Endodermal cell (in vitro differentiated cells): ENCODE measurements around the gene TLR2. TPM values are rescaled to one million over a fixed set of nuclear protein-coding genes. Genes with fewer than 3 reads are reported as not detected.

ENCODE experiments used
- DNase-seq: peaks from one replicate; pipeline ENCODE4 v3.0.0-alpha.2; 2017
- H3K27ac ChIP-seq: 2 replicates; pipeline ENCODE4 v1.5.1; 2013; ENCODE audit warnings: mild to moderate bottlenecking, low read depth, low read length, moderate library complexity
- H3K27me3 ChIP-seq: 2 replicates; pipeline ENCODE4 v1.6.1; 2013; ENCODE audit warnings: mild to moderate bottlenecking, low read length, moderate library complexity; ENCODE audit not compliant: insufficient read depth, control insufficient read depth, poor library complexity, severe bottlenecking
- H3K36me3 ChIP-seq: 2 replicates; pipeline ENCODE4 v1.7.0; 2013; ENCODE audit warnings: mild to moderate bottlenecking, low read length, moderate library complexity; ENCODE audit not compliant: control insufficient read depth, insufficient read depth
- H3K4me1 ChIP-seq: one replicate; pipeline ENCODE4 v1.7.0; 2013; ENCODE audit warnings: low read length; ENCODE audit not compliant: control insufficient read depth, insufficient read depth
- H3K4me3 ChIP-seq: 2 replicates; pipeline ENCODE4 v1.5.1; 2013; ENCODE audit warnings: mild to moderate bottlenecking, low read length, moderate library complexity
- H3K9ac ChIP-seq: 2 replicates; pipeline ENCODE4 v1.6.1; 2013; ENCODE audit warnings: mild to moderate bottlenecking, low read length, moderate library complexity; ENCODE audit not compliant: poor library complexity, severe bottlenecking; ENCODE audit errors: extremely low read depth
- H3K9me3 ChIP-seq: 2 replicates; pipeline ENCODE4 v1.6.1; 2013; ENCODE audit warnings: mild to moderate bottlenecking, low read length, moderate library complexity; ENCODE audit not compliant: control insufficient read depth
- H3K27ac Mint-ChIP-seq: 2 replicates; pipeline ENCODE4 v1.8.0; 2020; ENCODE audit warnings: mixed read lengths
- H3K27me3 Mint-ChIP-seq: 2 replicates; pipeline ENCODE4 v1.8.0; 2021; ENCODE audit warnings: mild to moderate bottlenecking, mixed read lengths; ENCODE audit not compliant: insufficient read depth
- H3K36me3 Mint-ChIP-seq: 2 replicates; pipeline ENCODE4 v1.8.0; 2020; ENCODE audit warnings: low read depth, mixed read lengths
- H3K4me1 Mint-ChIP-seq: 2 replicates; pipeline ENCODE4 v1.8.0; 2020; ENCODE audit warnings: mixed read lengths
- H3K4me3 Mint-ChIP-seq: 2 replicates; pipeline ENCODE4 v1.8.0; 2020; ENCODE audit warnings: mild to moderate bottlenecking, moderate library complexity, mixed read lengths
- H3K9me3 Mint-ChIP-seq: 2 replicates; pipeline ENCODE4 v1.8.0; 2020; ENCODE audit warnings: mild to moderate bottlenecking, mixed read lengths
- WGBS, 2 experiments: methylation state at CpG; one replicate each; pipeline versions ENCODE4 v1.1.5 to v1.1.7; 2013; ENCODE audit warnings: missing lambda C conversion rate in 2 of 2, mixed read lengths in 1 of 2; ENCODE audit not compliant: insufficient coverage in 1 of 2, insufficient read length in 1 of 2; 5-methylcytosine and 5-hydroxymethylcytosine counted together
- total RNA-seq, 2 donors: library from RNA; stranded (reverse); fragmentation: NEBNext Ultra II Directional in 1 of 2; extraction: Animal tissue kit (Norgen Biotek cat#: 25700) in 1 of 2; gene quantifications; 2 replicates in 1 of 2; 3 replicates in 1 of 2; pipeline ENCODE4 v1.2.1, GENCODE V29; 2021
- TF ChIP-seq, protein P1 (sequence below): fragments of 200-600 bp; sonication (generic); conservative IDR thresholded peaks from 2 replicates; pipeline ENCODE4 v1.5.0; 2021; ENCODE audit warnings: antibody characterized with exemption, mild to moderate bottlenecking

TLR2 gene
- total RNA-seq, 2 donors from 2014 or later, result 0.53 to 0.89 TPM

DNA sequence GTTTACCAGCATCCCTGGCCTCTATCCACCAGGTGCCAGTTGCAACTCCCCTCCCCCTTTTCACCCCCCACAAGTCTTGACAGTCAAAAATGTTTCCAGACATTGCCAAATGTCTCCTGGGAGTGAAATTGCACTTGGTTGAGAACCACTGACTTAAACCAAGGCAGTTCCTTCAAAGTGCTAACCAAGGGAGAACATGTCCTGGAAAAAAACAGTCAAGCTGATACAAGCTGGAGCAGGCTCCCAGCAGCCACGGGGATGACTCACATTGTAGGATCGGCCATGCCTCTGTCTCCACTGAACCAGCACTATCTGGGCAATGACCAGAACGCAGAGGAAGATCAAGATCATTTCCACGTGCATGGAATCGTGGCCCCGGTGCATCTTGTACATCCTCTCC lies 64.3 kb downstream of the TLR2 start:
- H3K4me1 ChIP-seq, result no peaks in the 10 kb centered on the region
- Mint-ChIP-seq H3K4me1 (no peaks in the 10 kb centered on the region), H3K27ac (no peak overlapping the region), H3K27me3 (no peaks in the 10 kb centered on the region), H3K9me3 (no peaks in the 10 kb centered on the region), H3K4me3 (no peak overlapping the region), H3K36me3 (no peaks in the 10 kb centered on the region)
- WGBS, 2 experiments, result 78 to 90% methylated on average over 6 of the region's 6 CpGs
- no peaks in the 10 kb centered on the region for H3K9me3 ChIP-seq
- no peaks in the 10 kb centered on the region for H3K36me3 ChIP-seq
- H3K27ac ChIP-seq, result no peak overlapping the region
- DNase-seq, result peak; percentile 34
- no peaks in the 10 kb centered on the region for H3K27me3 ChIP-seq
- TF ChIP-seq, protein P1, sequence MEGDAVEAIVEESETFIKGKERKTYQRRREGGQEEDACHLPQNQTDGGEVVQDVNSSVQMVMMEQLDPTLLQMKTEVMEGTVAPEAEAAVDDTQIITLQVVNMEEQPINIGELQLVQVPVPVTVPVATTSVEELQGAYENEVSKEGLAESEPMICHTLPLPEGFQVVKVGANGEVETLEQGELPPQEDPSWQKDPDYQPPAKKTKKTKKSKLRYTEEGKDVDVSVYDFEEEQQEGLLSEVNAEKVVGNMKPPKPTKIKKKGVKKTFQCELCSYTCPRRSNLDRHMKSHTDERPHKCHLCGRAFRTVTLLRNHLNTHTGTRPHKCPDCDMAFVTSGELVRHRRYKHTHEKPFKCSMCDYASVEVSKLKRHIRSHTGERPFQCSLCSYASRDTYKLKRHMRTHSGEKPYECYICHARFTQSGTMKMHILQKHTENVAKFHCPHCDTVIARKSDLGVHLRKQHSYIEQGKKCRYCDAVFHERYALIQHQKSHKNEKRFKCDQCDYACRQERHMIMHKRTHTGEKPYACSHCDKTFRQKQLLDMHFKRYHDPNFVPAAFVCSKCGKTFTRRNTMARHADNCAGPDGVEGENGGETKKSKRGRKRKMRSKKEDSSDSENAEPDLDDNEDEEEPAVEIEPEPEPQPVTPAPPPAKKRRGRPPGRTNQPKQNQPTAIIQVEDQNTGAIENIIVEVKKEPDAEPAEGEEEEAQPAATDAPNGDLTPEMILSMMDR, result no peak
- H3K4me3 ChIP-seq, result no peak overlapping the region
- no peak overlapping the region for H3K9ac ChIP-seq

DNA sequence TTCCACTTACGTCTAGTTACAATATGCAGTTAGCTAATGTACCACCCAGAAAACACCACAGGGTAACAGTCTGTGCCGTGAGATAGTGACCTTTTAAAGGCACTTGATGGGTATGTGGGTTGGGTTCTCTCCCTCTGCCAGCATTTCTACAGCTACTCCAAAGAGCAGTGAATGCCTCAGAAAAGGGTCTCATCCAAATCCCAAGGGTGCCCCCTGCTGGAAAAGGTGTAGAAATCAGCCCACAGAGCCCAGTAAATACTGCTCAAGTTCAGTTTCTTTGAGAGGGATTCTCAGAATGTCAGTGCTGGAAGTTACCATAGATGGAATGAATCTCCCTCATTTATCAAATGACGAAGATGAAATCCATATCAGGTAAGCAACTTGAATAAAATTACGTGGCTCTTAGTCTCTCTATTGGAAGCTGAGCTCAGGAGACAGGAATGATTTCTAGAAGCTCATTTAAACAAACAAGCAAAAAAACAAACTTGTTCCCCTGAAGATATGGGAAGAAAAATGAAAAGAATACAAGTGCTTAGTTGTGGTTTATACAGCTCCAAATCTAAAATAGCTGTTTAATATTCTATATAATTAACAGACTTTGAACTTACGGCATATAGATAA lies 66.2 kb downstream of the TLR2 start:
- WGBS, 2 experiments, result 27 to 29% methylated on average over 2 to 4 of the region's 5 CpGs
- no peaks in the 10 kb centered on the region for H3K27me3 ChIP-seq
- no peak overlapping the region for H3K27ac ChIP-seq
- Mint-ChIP-seq H3K27me3 (no peaks in the 10 kb centered on the region), H3K9me3 (peaks cover 4% of the 10 kb centered on the region), H3K36me3 (no peaks in the 10 kb centered on the region), H3K27ac (no peak overlapping the region), H3K4me1 (no peaks in the 10 kb centered on the region), H3K4me3 (no peak overlapping the region)
- H3K4me3 ChIP-seq, result no peak overlapping the region
- H3K9me3 ChIP-seq, result no peaks in the 10 kb centered on the region
- H3K36me3 ChIP-seq, result no peaks in the 10 kb centered on the region
- DNase-seq, result peak; percentile 91
- H3K4me1 ChIP-seq, result no peaks in the 10 kb centered on the region
- TF ChIP-seq, protein P1, result peak; percentile 88
- H3K9ac ChIP-seq, result no peak overlapping the region

DNA sequence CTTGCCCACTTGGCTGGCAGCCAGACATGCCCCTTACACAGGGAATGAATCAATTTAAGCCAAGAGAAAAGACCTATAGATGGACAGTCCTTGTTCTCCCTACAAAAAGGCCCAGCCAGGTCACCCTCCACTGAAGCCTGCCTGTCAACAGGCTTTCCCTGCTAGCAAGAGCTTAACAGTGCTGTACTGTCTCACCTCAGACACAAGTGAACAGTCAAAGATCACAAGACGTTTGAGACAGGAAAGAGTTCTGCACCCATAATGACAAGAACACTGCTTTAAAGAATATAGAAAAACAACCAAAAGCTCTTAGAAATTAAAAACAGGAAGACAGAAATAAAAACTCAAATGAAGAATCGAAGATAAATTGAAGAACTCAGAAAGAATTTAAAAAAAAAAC lies 71.1 kb downstream of the TLR2 start:
- Mint-ChIP-seq H3K36me3 (no peaks in the 10 kb centered on the region), H3K4me1 (peaks cover 20% of the 10 kb centered on the region), H3K4me3 (no peak overlapping the region), H3K27ac (no peak overlapping the region), H3K9me3 (peaks cover 4% of the 10 kb centered on the region), H3K27me3 (peaks cover 31% of the 10 kb centered on the region)
- WGBS, 2 experiments, result 80 to 85% methylated on average over 1 to 2 of the region's 2 CpGs
- no peak for DNase-seq
- no peak overlapping the region for H3K9ac ChIP-seq
- no peaks in the 10 kb centered on the region for H3K36me3 ChIP-seq
- no peaks in the 10 kb centered on the region for H3K9me3 ChIP-seq
- H3K27me3 ChIP-seq, result peaks cover 19% of the 10 kb centered on the region
- H3K27ac ChIP-seq, result no peak overlapping the region
- H3K4me3 ChIP-seq, result no peak overlapping the region
- TF ChIP-seq, protein P1, result no peak
- H3K4me1 ChIP-seq, result peaks cover 3% of the 10 kb centered on the region

Other genes starting within 250 kb of the TLR2 start
- gene TMEM131L, start 217.9 kb upstream of the TLR2 start, total RNA-seq, result 10 to 100 TPM in 1 of 2 donors, 1 to 10 TPM in 1; 6.2 to 10.8 TPM
- 1 to 10 TPM; 1.7 to 4.2 TPM for gene RNF175, start 75.7 kb downstream of the TLR2 start, total RNA-seq
- 10 to 100 TPM in 1 of 2 donors, 1 to 10 TPM in 1; 5.3 to 69.1 TPM for gene SFRP2, start 104.8 kb downstream of the TLR2 start, total RNA-seq